ENCODE results near the gene WFS1. TPM values are rescaled to one million over a fixed set of nuclear protein-coding genes. Genes with fewer than 3 reads are reported as not detected.

The WFS1 gene
- total RNA-seq, 2 donors from 2014 or later: 48.9 to 52.6 TPM

- intact Hi-C loops (cut with DNase I): loop anchor here in 1 of 2 donors (2.0 kb wide), 1 partner anchor 73 kb away; no protein-coding TSS in a partner anchor
Observed at GRCh38 chr4:6253961-6254360, 15.7 kb upstream of the WFS1 start.

GRCh38 chr4:6256141-6256540 is 13.5 kb upstream of the WFS1 start:
- intact Hi-C loops (cut with DNase I): loop anchor here in 1 of 2 donors (2.0 kb wide), 1 partner anchor 69 kb away; no protein-coding TSS in a partner anchor
- DNase-seq (ENCODE audit: low spot score): peak; percentile 66

More at GRCh38 chr4:6253961-6254360, 15.7 kb upstream of the WFS1 start:
- peak; percentile 23 for DNase-seq (ENCODE audit: low spot score)

- DNase-seq (ENCODE audit: low spot score): peak; percentile 78
- intact Hi-C loops (cut with DNase I): loop anchor here in 1 of 2 donors (2.0 kb wide), 1 partner anchor 67 kb away; no protein-coding TSS in a partner anchor
Observed at GRCh38 chr4:6257247-6258025, 12.2 kb upstream of the WFS1 start.

GRCh38 chr4:6258026-6258360 is 11.7 kb upstream of the WFS1 start:
- intact Hi-C loops (cut with DNase I): no loop called here

GRCh38 chr4:6258741-6259140 is 10.9 kb upstream of the WFS1 start:
- no peak for DNase-seq (ENCODE audit: low spot score)
- intact Hi-C loops (cut with DNase I): no loop called here

More at GRCh38 chr4:6258026-6258360, 11.7 kb upstream of the WFS1 start:
- DNase-seq (ENCODE audit: low spot score): peak; percentile 11

- peak; percentile 43 for DNase-seq (ENCODE audit: low spot score)
- intact Hi-C loops (cut with DNase I): no loop called here
Observed at GRCh38 chr4:6259886-6260285, 9.8 kb upstream of the WFS1 start.

GRCh38 chr4:6262176-6262575 is 7.5 kb upstream of the WFS1 start:
- peak; percentile 62 for DNase-seq (ENCODE audit: low spot score)
- intact Hi-C loops (cut with DNase I): no loop called here

GRCh38 chr4:6262847-6263487 is 6.7 kb upstream of the WFS1 start:
- intact Hi-C loops (cut with DNase I): no loop called here
- DNase-seq (ENCODE audit: low spot score): no peak

GRCh38 chr4:6263526-6264224 is 6.0 kb upstream of the WFS1 start:
- intact Hi-C loops (cut with DNase I): no loop called here
- DNase-seq (ENCODE audit: low spot score): no peak

- no peak for DNase-seq (ENCODE audit: low spot score)
- intact Hi-C loops (cut with DNase I): no loop called here
Observed at GRCh38 chr4:6264225-6264540, 5.5 kb upstream of the WFS1 start.

GRCh38 chr4:6265546-6265945 is 4.1 kb upstream of the WFS1 start:
- no peak for DNase-seq (ENCODE audit: low spot score)
- intact Hi-C loops (cut with DNase I): no loop called here

- intact Hi-C loops (cut with DNase I): no loop called here
- DNase-seq (ENCODE audit: low spot score): no peak
Observed at GRCh38 chr4:6267573-6267972, 2.1 kb upstream of the WFS1 start.

- intact Hi-C loops (cut with DNase I): no loop called here
- DNase-seq (ENCODE audit: low spot score): no peak
Observed at GRCh38 chr4:6268650-6269615, 717 bp upstream of the WFS1 start.

GRCh38 chr4:6270636-6271121 is 1.0 kb downstream of the WFS1 start:
- intact Hi-C loops (cut with DNase I): no loop called here
- no peak for DNase-seq (ENCODE audit: low spot score)

GRCh38 chr4:6271206-6271605 is 1.6 kb downstream of the WFS1 start:
- no peak for DNase-seq (ENCODE audit: low spot score)
- intact Hi-C loops (cut with DNase I): no loop called here

GRCh38 chr4:6271701-6272465 is 2.2 kb downstream of the WFS1 start:
- intact Hi-C loops (cut with DNase I): no loop called here

GRCh38 chr4:6272863-6273660 is 3.4 kb downstream of the WFS1 start:
- no peak for DNase-seq (ENCODE audit: low spot score)
- intact Hi-C loops (cut with DNase I): no loop called here

More at GRCh38 chr4:6271701-6272465, 2.2 kb downstream of the WFS1 start:
- DNase-seq (ENCODE audit: low spot score): no peak

GRCh38 chr4:6273661-6273990 is 4.0 kb downstream of the WFS1 start:
- intact Hi-C loops (cut with DNase I): no loop called here
- DNase-seq (ENCODE audit: low spot score): no peak

Data from posterior vena cava (tissue), 2 donors.